Stimulated activated CD8-positive, alpha-beta memory T cell treated with anti-CD3 and anti-CD28 coated beads, Interleukin-4, amount 100 ng/mL, for 4 hours (primary cell): ENCODE results near the gene SFN.

Source experiments
- DNase-seq, 2 donors: peaks; one replicate each; pipeline ENCODE4 v3.0.0-alpha.2; 2020; ENCODE audit warnings: low read depth in 2 of 2, low spot score in 1 of 2

SFN gene

DNA sequence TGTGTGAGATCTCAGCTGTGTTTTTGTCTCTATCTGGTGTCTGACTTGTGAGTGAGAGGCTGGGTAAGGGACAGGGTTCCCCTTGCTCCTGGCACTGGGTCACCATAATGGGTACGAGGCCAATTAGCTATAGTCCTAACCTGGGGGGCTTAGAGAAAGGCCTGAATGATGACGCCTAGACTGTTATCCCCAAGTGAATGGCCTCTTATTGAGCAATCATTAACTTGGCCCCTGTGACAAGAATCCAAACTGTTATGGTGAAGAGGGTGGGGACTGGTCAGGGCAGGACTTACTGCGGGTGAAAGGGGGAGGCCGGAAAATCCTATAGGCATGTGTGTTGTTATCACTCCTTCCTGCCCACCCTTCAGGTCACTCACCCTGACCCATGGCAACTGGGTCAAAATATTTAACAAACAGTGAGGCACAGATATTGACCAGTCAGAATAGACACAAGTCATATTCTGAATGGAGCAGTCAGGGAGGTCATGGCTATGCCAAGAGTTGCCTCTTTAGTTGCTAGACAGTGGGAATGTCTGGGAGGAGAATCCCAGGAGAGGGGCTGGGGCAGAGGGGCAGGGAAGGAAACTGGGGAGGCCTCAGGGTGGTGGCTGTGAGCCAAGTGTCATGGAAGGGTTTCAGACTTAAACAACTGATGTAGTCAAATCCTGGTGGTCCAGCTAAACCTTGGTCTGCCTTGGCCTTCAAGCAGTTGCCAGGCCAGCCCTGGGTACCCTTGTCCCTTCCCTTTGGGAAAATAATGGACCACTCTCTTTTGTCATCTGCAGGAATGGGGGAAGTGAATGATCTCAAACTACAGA, 47.6 kb downstream of the SFN start:
- DNase-seq, result no peak

DNA sequence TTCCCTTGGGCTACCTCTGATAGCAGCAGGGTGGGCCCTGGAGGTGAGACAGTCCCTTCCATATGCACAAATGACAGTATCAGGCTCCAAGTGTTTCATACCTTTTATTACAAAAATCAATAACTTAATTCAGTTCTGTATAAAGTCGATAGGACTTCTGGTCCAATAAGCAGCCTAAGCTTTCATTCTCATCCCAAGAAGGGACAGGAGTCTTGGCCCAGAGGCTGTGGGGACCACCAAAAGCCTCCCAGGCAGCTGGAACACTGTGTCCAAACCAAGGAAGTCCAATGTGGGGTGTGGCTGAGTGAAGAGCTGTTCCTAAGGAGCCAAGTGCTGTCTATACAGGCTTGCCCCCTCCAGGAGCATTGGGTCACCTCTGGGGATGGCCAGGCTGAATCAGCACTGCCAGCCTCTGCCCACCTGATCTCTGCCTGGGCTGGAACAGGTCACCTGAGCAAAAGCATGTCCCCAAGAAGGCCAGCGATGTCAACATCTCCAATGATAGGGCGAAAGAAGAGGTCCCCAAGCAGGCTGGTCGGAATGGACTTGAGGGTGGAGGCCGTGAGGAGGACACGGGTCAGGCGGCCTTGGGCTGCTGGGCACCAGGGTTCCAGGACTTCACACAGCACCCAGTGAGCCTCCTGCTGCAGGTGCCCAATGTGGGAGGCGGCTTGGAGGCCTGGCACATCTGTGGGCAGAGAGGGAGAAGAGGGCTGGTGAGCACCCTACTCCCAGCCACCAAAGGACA, 48.6 kb downstream of the SFN start:
- no peak for DNase-seq

DNA sequence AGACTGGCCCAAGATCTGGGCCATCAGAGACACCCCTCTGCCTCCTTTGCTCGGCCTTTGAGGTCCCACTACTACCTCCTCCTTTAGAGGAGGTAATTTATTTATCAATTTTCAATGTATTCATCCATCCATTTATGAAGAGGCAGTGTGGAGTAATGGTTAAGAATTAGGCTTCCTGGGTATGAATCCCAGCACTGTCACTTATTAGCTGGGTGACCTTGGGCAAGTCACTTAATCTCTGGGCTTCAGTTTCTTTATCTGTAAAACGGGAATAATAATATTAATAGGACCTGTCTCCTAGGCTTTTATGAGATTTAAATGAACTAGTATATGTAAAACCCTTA, 49.2 kb downstream of the SFN start:
- no peak for DNase-seq

DNA sequence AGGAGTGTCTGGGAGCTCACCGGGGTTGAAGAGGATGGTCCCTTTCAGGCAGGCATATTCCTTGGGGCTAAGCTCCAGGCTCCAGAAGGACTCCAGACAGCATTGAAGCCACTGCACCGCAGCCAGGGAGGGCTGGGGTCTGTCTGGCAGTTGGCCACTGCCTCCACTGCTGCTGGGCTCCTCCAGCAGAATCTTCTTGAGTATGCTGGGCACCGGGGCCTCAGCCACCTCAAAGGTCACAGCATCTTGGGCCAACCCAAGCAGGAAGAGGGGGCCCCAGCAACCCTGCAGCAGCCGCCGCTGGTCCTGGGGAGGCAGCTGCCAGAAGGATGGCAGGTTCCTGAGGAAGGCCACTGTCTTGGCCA, 50.4 kb downstream of the SFN start:
- no peak for DNase-seq
